GM19397 (cell line): ENCODE measurements around the gene WWC2.
"Not testable (repeated sequence)": the region's sequence is repeated elsewhere in the genome, so short reads cannot be mapped to it uniquely, and the experiment has no call there.

Source experiments
- ATAC-seq: cut with Tn5 transposase; IDR thresholded peaks from one replicate; pipeline ENCODE4 v1.9.1; 2021; ENCODE audit warnings: mild to moderate bottlenecking, moderate library complexity; ENCODE audit not compliant: unreplicated experiment

The WWC2 gene

GRCh38 chr4:183170894-183171293, 71.8 kb downstream of the WWC2 start:
- no peak for ATAC-seq

GRCh38 chr4:183171484-183172267, 72.6 kb downstream of the WWC2 start:
- ATAC-seq = no peak

GRCh38 chr4:183172881-183173280, 73.8 kb downstream of the WWC2 start:
- ATAC-seq = no peak

- no peak for ATAC-seq
These were observed 74.8 kb downstream of the WWC2 start for GRCh38 chr4:183173580-183174526.

GRCh38 chr4:183175631-183176232, 76.7 kb downstream of the WWC2 start:
- no peak for ATAC-seq

- no peak for ATAC-seq
These were observed 77.9 kb downstream of the WWC2 start for GRCh38 chr4:183177001-183177400.

- ATAC-seq = no peak
These were observed 79.1 kb downstream of the WWC2 start for GRCh38 chr4:183178201-183178600.

- ATAC-seq = no peak
These were observed 81.0 kb downstream of the WWC2 start for GRCh38 chr4:183180096-183180495.

GRCh38 chr4:183180621-183181020, 81.6 kb downstream of the WWC2 start:
- ATAC-seq = no peak

- ATAC-seq = no peak
These were observed 82.0 kb downstream of the WWC2 start for GRCh38 chr4:183181081-183181480.

- no peak for ATAC-seq
These were observed 84.0 kb downstream of the WWC2 start for GRCh38 chr4:183182873-183183725.

GRCh38 chr4:183183906-183184535, 85.0 kb downstream of the WWC2 start:
- no peak for ATAC-seq

GRCh38 chr4:183185018-183185417, 86.0 kb downstream of the WWC2 start:
- no peak for ATAC-seq

- no peak for ATAC-seq
These were observed 86.5 kb downstream of the WWC2 start for GRCh38 chr4:183185559-183185958.

- no peak for ATAC-seq
These were observed 87.8 kb downstream of the WWC2 start for GRCh38 chr4:183186813-183187212.

- no peak for ATAC-seq
These were observed 92.0 kb downstream of the WWC2 start for GRCh38 chr4:183190900-183191527.

GRCh38 chr4:183191630-183192029, 92.6 kb downstream of the WWC2 start:
- ATAC-seq = no peak

- no peak for ATAC-seq
These were observed 93.5 kb downstream of the WWC2 start for GRCh38 chr4:183192571-183192970.

GRCh38 chr4:183193730-183194338, 94.8 kb downstream of the WWC2 start:
- ATAC-seq = not testable (repeated sequence)
